HG03439 (cell line): ENCODE data around the gene CNGA2.

ENCODE experiments used
- ATAC-seq: cut with Tn5 transposase; IDR thresholded peaks from one replicate; pipeline ENCODE4 v1.9.1; 2021; ENCODE audit warnings: mild to moderate bottlenecking, moderate library complexity; ENCODE audit not compliant: unreplicated experiment

Gene CNGA2

DNA sequence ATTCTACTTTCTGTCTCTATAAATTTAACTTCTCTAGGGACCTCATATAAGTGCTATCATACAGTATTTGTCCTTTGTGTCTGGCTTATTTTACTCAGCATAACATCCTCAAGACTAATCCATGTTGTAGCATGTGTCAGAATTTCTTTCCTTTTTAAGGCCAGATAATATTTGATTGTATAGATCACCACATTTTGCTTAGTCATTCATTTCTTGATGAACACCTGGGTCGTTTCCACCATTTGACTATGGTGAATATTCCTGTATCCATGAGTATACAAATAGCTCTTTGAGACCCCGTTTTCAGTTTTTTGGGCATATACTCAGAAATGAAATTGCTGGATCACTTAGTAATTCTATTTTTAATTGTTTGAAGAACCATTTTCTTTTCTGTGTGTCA, 12.0 kb downstream of the CNGA2 start:
- ATAC-seq: no peak

DNA sequence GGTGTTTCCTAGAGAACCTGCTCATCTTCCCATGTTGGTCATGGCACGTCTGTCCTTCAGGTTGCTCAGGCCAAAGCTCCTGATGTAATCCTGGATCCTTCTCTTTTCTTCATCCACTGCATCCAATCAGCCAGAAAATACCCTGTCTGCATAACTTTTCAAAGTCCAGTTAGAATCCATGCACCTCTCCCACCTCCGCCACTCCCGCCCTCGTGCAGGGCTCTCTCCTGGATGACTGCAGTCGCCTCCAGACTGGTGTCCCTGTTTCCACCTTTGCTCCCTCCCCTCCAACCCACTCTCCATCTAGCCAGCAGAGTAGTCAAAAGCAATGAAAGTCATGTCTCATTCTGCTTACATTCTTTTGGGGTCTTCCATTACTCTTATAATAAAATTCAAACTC, 16.0 kb downstream of the CNGA2 start:
- ATAC-seq: no peak

DNA sequence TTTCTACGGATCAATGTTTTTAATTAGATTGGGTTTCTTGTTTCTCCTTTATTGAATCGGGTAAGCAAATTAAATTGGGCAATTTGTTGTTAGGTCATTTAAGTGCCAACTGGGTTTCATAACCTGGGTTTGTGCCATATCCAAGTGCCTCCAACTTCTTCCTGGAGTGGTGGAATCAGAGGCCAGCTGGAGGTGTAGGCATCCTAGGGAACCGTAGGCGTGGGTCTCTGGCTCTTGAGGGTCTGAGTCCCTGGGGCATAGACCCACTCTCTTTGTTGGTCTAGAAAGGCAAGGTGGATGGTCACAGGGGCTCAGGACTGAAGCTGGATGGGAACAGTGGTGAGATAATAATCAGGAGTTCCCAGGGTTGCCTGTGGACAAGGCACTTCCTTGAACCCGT, 18.3 kb downstream of the CNGA2 start:
- no peak for ATAC-seq

DNA sequence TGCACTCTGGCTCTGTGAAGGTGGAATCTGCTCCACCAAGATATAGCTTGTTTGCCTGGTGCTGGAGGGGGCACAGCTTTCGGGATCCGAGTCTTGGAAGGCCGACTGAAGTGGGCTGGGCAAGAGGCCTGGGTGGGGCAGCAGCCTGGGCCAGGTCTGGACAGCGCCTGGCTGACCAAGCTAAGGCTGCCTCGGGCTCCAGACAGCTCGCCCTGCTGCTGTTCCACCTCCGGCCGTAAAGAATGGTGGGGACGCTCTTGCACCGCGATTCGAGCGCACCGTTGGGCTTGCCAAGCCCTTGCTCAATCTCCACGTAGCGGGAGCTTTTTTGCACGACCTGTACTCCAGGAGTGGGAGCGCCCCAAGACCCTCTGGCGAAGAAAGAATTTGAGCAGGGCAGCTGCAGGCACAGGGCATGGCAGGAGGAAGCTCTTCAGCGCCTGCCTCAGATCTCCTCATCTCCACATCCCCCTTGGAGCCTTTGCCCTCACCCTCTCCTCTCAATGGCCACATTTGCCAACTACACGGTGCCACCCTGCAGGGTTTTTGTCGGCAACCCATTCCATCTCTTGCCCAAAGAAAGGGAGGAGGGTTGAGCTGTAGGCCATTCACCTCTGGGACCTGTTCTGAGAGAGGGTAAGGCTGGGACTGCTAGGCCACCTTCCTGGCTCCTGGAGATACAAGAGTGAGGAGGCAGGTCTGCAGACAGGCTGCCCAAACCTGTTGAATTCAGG, 18.9 kb downstream of the CNGA2 start:
- ATAC-seq: no peak

DNA sequence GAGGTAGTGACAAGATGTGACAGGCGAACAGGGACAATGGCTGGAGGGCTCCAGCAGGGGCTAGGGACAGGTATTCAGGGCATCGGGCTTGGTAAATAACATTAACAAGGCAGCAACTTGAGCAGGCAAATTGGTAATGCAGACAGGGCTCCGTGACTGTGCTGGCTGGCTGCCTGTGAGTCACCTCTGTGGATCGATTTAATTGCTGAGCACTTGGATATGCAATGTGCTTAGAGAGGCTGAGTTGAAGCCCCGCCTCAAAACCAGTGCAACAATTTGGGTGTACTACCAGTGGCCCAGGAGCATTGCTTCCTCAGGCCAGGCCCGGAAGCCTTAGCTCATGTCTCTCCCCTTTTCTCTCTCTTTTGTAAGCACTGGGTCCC, 19.5 kb downstream of the CNGA2 start:
- ATAC-seq: no peak

DNA sequence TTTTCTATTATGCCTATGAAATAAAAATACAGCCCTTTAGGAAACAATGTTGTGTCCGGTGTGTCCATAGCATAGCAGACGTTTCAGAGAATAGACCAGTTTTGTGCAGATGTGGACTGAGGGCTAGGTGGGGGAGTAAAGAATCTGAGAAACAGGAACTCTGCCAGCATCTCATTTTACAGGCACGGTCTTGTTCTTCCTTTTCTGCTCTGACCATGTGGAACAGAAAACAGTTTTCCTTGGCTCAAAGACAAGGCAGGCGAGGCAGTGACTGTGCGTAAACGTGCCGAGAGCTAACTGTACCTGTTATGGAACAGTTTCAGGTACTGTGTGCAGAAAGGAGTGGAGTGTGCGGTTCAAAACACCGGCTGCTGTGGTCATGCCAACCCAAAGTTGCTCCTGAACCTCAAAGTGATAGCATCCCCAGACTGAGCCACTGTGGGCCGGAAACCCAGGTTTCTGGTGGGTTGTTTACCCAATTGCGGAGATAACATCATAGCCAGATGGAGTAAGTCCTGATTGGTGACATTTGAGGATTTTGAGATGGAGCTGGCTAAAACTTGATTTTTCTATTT, 20.2 kb downstream of the CNGA2 start:
- no peak for ATAC-seq

DNA sequence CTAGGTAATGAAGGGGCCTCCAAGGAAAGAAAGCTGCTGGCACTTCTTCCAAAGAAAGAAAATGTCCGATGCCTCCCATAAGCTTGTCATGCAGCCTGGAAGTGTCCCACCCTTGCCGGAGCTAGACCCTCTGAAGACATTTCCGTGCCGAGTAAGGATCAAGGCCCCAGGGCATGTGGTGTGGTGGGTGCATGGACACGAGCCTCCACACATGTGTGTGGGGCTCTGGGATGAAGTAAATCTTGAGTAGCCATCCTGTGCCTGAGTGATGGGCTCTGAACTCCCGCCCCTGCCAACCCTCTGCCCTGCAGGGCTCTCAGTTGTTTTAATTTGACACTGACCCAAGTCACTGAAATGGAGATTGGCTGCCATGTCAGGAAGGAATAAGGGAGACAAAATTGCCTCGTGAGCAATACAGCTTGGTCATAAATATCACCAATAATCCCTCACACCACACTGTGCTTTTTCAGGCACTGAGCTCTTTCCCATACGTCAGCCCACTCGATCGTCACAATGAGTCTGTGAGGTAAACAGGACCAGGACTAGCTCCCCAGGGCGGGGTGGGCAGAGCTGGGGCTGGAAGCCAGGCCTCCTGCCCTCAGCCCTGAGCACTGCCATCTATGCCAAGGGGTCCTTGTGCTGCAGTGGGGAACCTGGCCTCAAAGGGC, 24.6 kb downstream of the CNGA2 start:
- no peak for ATAC-seq

DNA sequence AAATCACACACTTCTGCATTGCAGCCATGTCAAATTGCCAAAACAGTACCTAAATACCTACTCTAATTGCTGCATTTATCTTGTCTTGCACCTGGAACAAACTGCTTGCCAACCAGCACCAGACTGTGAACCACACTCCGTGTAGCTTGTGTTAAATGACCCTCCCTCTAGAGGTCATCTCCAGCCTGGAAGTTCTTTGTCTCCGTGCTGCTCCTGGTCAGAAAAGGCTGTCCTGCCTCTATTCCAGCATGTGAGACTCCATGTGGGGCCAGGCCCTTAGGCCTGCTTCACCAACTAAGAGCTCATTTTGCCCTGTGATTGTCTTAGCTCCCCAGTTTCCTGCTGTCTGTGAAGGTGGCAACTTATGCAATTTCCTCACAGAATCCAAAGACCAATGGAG, 28.3 kb downstream of the CNGA2 start:
- ATAC-seq: no peak

DNA sequence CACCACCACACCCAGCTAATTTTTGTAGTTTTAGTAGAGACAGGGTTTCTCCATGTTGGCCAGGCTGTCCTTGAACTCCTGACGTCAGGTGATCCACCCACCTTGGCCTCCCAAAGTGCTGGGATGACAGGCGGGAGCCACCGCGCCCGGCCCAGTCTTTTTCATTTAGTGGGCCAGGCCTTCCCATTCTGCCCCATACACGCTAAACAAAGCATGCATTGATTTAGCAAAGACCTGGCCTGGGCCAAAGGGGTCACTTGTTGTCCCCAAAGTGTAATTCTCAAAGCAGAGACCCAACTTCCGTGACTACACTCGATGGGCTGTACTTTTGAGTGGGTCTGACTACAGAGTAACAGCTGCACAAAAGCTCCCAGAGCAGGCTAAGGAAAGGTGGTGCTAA, 29.2 kb downstream of the CNGA2 start:
- no peak for ATAC-seq

DNA sequence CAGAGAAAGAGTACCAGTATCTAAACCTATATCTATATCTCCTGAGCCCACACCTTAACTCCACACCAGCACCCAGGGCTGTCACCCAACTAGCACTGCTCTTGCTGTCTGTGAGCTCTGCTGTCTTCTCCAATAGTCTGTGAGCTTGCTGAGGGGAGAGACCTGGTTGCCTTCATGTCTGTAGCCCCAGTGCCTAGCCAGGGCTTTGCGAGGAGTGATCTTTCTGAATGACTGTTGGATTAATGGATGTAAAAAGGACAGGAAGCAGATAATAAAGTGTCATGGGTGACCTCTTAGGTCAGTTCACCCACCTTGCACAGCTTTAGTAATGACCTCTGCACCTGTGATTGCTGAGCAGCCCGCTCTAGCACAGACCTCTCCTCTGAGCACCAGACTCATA, 30.5 kb downstream of the CNGA2 start:
- no peak for ATAC-seq

DNA sequence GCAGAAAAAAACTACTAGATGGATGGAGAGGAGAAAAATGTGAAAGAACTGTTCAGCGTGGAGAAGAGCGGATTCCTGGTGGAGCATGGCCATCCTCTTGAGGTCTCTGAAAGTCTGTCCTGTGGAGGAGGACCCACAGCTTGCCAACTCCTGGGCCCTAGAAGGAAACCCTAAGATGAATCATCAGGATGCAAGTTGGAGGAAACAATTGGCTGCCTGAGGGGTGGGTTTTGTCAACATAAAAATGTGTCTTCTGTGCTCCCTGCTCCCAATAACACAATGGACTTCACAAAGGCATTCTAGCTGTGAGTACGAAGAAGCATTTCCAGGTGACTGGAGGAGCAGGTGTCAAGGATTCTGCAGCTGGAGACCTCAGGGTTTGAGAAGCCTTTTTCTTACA, 37.2 kb downstream of the CNGA2 start:
- ATAC-seq: no peak

DNA sequence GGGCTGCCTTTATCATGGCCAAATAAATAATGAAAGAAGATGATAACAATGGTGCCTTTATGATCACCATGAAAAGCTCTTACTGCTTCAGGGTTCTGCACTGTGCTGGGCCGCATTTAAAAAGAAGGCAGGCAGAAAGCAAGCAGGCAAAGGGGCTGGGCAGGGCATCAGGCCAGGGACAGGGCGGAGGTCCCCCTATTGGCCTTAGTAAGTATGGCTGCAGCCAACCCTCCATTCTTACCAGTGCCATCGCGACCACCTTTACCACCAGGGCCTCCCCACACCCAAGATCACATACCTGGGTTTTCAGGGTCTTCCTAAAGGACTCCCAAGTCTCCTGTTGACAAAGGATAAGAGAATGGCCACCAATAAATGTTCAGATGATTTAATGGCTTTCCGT, 38.9 kb downstream of the CNGA2 start:
- ATAC-seq: no peak

DNA sequence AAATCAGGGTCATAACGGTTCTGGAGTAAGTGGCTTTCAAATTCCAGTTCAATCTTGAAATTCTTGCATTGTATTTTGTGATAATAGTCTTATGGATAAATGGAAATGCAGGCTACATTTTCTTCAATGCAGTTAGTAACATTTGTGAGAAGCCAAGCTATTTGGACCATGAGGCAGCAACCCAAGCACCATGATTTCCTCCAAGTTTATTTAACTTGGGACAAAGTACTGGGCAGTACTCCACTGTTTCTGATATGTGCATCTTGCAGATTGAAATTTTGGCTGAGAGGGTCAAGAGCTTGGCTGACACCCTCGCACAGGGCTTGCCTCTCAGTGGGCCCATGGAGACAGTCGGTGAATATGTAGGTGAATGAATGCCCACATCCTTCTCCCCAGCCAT, 39.9 kb downstream of the CNGA2 start:
- ATAC-seq: no peak

DNA sequence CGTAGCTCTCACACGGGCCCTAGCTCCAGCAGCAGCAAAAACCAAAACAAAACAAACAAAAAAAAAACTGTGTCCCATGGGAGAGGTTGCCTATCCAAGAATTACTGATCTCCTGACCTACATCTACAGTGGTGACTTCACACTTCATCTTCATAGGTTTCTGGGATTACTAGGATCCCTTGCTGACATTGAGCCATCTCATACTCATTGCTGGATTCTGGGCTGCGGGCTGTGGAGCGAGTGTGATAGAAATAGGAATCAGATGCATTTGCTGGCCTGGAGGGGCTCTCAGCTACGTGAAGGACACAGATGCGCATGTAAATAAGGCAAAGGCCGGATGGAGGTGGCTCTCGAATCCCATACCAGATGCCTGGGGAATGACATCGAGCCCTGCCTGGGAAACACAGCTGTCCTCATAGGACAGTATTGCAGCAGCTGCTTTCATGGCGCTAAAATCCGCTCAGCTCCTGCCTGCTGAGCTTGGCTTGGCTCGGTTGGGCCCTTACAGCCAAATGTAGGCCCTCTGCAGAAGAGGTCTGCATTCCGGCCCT, 41.7 kb downstream of the CNGA2 start:
- no peak for ATAC-seq

DNA sequence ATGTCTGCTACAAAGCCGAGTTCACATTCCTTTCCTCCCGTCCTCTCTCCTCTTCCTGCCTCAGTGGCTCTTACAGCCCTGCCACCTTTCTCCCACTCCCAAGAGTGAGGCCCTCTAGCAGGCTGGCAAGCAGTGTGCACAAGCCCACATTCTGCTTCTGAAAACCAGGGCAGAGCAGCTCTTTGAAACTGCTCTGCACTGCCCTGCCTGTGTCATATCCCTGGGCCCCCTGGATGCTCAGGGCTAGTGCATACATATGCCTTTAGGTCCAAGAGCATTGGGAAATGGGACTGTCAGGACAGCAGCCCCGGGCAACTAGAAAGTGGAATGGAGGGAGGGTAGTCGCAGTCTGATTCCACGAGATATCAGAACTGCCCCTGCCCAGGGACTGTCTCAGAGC, 42.4 kb downstream of the CNGA2 start:
- ATAC-seq: no peak

DNA sequence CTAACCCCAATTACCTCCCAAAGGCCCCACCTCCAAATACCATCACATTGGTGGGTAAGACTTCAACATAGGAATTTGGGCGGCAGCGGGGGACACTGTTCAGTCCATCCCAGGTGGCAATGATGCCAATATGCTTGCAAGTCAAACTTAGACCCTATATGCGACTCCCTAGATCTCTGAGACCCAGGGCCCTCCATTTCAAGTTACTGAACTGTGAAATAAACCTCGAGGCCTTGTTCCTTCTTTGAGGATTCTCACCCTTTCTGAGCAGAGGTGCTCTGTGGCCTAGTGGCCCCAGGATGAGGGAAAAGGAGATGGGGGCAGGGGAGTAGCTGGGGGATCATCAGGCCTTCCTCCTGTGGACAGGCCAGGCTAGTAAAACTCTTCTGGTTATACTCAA, 44.7 kb downstream of the CNGA2 start:
- ATAC-seq: no peak

DNA sequence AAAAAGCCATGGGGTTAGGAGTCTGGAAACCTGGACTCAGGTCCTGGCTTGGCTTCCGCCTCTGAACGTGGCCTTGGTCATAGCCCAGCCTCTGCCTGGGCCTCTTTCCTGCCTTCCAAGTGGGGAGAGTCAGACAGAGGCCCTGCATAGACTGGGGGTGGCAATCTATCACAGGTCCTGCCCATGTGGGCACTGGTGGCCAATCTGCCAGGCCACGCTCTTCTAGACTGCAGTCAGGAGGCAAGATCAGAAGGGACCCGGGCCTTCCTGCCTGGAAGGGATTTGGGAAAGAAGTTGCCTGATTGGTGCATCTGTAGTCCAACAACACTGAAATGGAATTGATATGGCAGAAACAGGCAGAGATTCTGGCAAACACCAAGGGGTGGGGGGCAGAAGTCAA, 46.1 kb downstream of the CNGA2 start:
- ATAC-seq: no peak

DNA sequence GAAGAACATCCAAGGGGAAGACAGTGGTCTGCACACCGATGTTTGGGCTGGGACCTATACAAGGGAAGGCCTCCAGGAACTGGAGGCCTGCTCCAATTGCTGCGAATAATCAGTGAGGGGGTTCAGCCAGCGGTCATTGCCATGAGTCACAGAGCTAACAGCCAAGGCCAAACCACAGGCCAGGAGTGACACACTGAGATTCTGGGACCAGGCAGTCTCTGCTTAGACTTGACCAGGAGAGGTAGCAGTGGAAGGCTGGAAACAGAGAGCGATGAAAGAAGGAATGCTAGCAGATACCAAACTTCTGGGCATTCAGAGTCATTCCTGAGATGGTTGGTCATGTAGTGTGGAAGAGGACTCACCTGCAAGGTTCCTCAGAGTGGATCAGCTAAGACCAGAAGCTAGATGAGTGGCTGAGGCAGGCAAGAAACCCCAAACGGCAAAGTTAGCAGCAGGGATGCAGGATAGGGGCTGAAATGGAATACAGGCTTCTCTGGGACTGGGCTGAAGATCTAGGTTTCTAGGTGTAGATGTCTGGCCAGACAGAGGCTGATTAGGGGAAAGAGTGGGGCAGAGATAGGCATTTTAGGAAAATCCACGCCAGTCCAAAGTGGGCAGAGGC, 54.7 kb downstream of the CNGA2 start:
- no peak for ATAC-seq

DNA sequence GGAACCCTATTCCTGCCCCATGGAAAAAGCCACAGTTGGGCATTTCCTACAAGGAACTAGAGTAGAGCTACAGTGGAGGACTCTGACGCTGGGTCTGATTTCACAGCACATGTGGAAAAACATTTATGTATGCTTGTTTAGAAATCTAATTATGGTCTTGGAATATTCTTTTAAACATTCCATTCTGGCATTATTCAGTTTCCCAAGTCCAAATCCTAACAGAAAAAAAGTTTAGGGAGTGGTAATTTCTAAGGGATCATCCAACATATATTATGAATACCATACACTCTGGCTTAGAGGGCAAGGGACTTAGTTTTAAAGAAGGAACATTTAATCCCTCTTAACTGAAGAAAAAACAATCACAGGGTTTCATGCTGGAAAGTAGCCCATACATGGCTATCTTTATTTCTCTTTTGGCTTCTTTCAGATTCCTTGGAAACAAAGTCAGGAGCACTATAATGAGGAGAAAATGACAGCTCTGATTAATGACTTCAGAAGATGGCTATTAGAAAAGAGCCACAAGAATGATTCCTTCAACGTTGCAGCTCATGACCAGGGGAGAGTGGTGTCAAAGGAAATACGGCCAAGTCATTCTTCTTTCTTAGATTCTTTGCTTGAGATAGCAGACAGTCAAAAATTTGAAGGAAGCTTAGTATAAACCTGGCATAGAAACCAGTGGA, 56.1 kb downstream of the CNGA2 start:
- ATAC-seq: no peak

DNA sequence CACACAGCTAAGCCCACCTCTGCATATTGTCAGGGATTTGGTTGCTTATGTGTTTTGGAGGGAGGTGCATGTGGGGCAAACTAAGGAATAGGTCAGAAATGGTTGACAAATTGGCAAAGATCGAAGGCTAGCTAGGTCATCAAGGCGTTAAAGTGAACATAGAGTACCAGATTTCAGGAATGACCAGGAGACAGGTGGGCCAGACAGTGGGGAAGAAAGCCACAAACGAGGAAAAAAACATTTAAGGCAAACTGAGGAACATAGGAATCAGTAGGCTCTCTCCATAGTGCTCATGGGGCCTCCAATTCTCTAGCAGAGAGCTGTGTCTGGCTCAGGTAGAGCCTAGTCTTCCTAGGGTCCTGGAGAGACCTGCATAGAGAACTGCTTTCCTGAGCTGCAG, 57.4 kb downstream of the CNGA2 start:
- ATAC-seq: no peak

DNA sequence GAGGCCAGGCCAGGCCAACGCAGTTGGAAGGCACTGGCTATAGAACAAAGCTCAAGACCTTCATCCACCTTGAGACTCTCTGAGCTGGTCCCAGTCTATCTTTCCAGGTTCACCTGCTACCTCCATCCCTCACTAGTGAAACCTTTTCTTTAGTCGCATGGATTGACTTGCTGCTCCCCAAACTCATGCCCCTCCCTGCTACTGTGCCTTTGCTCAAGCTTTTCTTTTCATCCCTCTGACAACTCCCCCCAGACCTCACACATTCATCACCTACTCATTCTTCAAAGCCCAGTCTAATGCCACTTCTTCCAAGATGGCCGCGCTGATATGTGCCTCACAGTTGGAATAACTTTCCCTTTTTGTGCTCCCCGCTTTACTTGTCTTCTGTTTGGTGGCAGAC, 58.0 kb downstream of the CNGA2 start:
- ATAC-seq: no peak
